ENCODE data around the gene MTTP. TPM values are rescaled to one million over a fixed set of nuclear protein-coding genes. Genes with fewer than 3 reads are reported as not detected.

Gene MTTP
- total and polyA plus RNA-seq, 2 experiments from 2014 or later: not detected

- Histone ChIP-seq H3K27me3 (replicated peaks; ENCODE audit: insufficient read depth) (no peaks in the 10 kb centered on the region), H3K4me3 (no peak overlapping the region), H3K4me1 (ENCODE audit: insufficient read depth) (no peaks in the 10 kb centered on the region), H2AFZ (no peak overlapping the region), H3K9ac (no peak overlapping the region), H3K27ac (no peak overlapping the region), H3K9me3 (ENCODE audit: low read depth) (no peaks in the 10 kb centered on the region), H3K4me2 (ENCODE audit: unreplicated experiment) (no peak overlapping the region), H3K9me2 (ENCODE audit: insufficient read depth) (no peaks in the 10 kb centered on the region), H3K36me3 (ENCODE audit: low read depth) (no peaks in the 10 kb centered on the region), H3K79me2 (ENCODE audit: insufficient read depth) (no peaks in the 10 kb centered on the region), H4K20me1 (ENCODE audit: insufficient read depth) (no peaks in the 10 kb centered on the region), H3F3A (ENCODE audit: insufficient read depth) (no peaks in the 10 kb centered on the region)
- in situ Hi-C loops (cut with MboI): no loop called here
- no peak for DNase-seq
- no peak for TF ChIP-seq EZH2phosphoT487 (IDR thresholded peaks at IDR 0.05; ENCODE audit: insufficient read depth, low read depth)
- no peak for TF ChIP-seq EZH2 (IDR thresholded peaks at IDR 0.05; ENCODE audit: insufficient read depth, poor library complexity, severe bottlenecking)
- 11 to 12% methylated on average over 1 of the region's 1 CpG for WGBS, 2 experiments (ENCODE audit: low coverage in 1 of 2, low lambda C conversion rate in 2 of 2, missing lambda C conversion rate in 2 of 2)
Observed at GRCh38 chr4:99573735-99574368, 772 bp upstream of the MTTP start.

DNA sequence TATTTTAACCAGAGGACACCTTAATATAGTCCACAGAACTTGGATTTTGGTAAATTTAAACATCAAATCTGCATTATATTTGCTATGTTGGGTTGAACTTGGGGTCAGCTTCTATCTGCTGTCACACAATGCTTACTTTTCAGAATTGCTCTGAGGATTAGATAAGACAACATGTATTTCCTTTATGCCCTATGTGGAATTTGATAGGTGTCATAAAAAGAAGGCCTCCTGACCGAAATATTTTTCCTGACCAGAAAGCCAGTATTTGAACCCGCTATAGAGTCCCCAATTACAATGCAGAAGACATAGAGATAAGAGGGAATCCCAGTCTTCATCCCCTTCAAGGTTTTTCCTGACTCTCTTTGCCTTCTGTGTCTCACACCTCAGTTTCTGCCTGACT, 4.1 kb downstream of the MTTP start:
- no peak overlapping the region for H3K27ac ChIP-seq
- no peak for TF ChIP-seq EZH2phosphoT487 (IDR thresholded peaks at IDR 0.05; ENCODE audit: insufficient read depth, low read depth)
- no peak overlapping the region for H3K4me3 ChIP-seq
- no peaks in the 10 kb centered on the region for H4K20me1 ChIP-seq (ENCODE audit: insufficient read depth)
- no peaks in the 10 kb centered on the region for H3K36me3 ChIP-seq (ENCODE audit: low read depth)
- 17 to 21% methylated on average over 2 of the region's 2 CpGs for WGBS, 2 experiments (ENCODE audit: low coverage in 1 of 2, low lambda C conversion rate in 2 of 2, missing lambda C conversion rate in 2 of 2)
- H3K79me2 ChIP-seq (ENCODE audit: insufficient read depth): no peaks in the 10 kb centered on the region
- DNase-seq: no peak
- H3F3A ChIP-seq (ENCODE audit: insufficient read depth): no peaks in the 10 kb centered on the region
- H3K9ac ChIP-seq: no peak overlapping the region
- no peak overlapping the region for H2AFZ ChIP-seq
- no peaks in the 10 kb centered on the region for H3K27me3 ChIP-seq (replicated peaks; ENCODE audit: insufficient read depth)
- H3K4me1 ChIP-seq (ENCODE audit: insufficient read depth): no peaks in the 10 kb centered on the region
- no peaks in the 10 kb centered on the region for H3K9me3 ChIP-seq (ENCODE audit: low read depth)
- in situ Hi-C loops (cut with MboI): no loop called here
- H3K4me2 ChIP-seq (ENCODE audit: unreplicated experiment): no peak overlapping the region
- H3K9me2 ChIP-seq (ENCODE audit: insufficient read depth): no peaks in the 10 kb centered on the region

DNA sequence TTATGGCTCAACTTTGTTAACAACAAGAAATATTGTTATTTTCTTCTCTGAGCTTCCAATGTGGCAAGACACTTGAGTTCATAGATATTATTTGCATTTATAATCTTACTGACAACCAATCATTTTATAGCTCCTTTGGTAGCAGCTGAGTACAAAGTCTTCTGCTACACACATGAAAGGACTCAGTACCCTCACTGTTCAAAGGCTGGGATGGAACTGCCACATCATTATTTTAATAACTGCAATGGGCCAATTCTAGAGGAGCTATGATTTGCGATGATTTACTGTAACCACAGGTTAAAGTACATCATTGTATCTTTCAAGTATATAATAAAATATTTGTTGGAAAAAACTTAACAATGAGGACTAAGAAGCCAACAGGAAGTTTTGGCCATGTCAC, 10.9 kb downstream of the MTTP start:
- no peak overlapping the region for H2AFZ ChIP-seq
- H3K36me3 ChIP-seq (ENCODE audit: low read depth): no peaks in the 10 kb centered on the region
- no peak for DNase-seq
- no peak overlapping the region for H3K27ac ChIP-seq
- H3K4me1 ChIP-seq (ENCODE audit: insufficient read depth): no peaks in the 10 kb centered on the region
- WGBS, 2 experiments (ENCODE audit: low coverage in 1 of 2, low lambda C conversion rate in 2 of 2, missing lambda C conversion rate in 2 of 2): 23 to 40% methylated on average over 1 of the region's 1 CpG
- no peak overlapping the region for H3K9ac ChIP-seq
- H3F3A ChIP-seq (ENCODE audit: insufficient read depth): no peaks in the 10 kb centered on the region
- H4K20me1 ChIP-seq (ENCODE audit: insufficient read depth): no peaks in the 10 kb centered on the region
- no peak overlapping the region for H3K4me2 ChIP-seq (ENCODE audit: unreplicated experiment)
- TF ChIP-seq EZH2 (IDR thresholded peaks at IDR 0.05; ENCODE audit: insufficient read depth, poor library complexity, severe bottlenecking) (no peak), EZH2phosphoT487 (IDR thresholded peaks at IDR 0.05; ENCODE audit: insufficient read depth, low read depth) (no peak)
- in situ Hi-C loops (cut with MboI): no loop called here
- no peaks in the 10 kb centered on the region for H3K27me3 ChIP-seq (replicated peaks; ENCODE audit: insufficient read depth)
- H3K9me3 ChIP-seq (ENCODE audit: low read depth): no peaks in the 10 kb centered on the region
- no peak overlapping the region for H3K4me3 ChIP-seq
- H3K79me2 ChIP-seq (ENCODE audit: insufficient read depth): no peaks in the 10 kb centered on the region
- no peaks in the 10 kb centered on the region for H3K9me2 ChIP-seq (ENCODE audit: insufficient read depth)

DNA sequence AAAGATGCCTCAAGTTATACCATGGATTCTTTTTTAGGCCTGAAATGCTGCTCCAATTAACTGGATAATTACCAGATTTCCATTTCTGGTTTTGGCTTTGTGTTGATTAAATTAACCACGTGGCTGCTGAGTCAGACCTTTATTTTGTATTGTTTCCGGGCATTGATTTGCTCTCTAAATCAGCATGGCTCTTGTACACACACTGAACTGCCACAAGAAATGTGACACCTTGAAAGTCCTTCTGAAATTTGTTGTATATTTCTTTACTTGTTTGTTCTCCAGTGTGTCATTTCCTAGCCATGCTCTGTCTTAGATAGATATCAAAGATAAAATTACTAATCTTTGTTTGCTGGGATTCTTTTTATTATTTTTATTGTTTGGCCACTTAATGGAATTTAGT, 11.7 kb downstream of the MTTP start:
- no peak overlapping the region for H2AFZ ChIP-seq
- no peaks in the 10 kb centered on the region for H3K36me3 ChIP-seq (ENCODE audit: low read depth)
- no peaks in the 10 kb centered on the region for H3F3A ChIP-seq (ENCODE audit: insufficient read depth)
- H3K27ac ChIP-seq: no peak overlapping the region
- H3K79me2 ChIP-seq (ENCODE audit: insufficient read depth): no peaks in the 10 kb centered on the region
- H3K4me3 ChIP-seq: no peak overlapping the region
- DNase-seq: no peak
- no peaks in the 10 kb centered on the region for H3K27me3 ChIP-seq (replicated peaks; ENCODE audit: insufficient read depth)
- 2 to 8% methylated on average over 2 of the region's 2 CpGs for WGBS, 2 experiments (ENCODE audit: low coverage in 1 of 2, low lambda C conversion rate in 2 of 2, missing lambda C conversion rate in 2 of 2)
- H3K9me3 ChIP-seq (ENCODE audit: low read depth): no peaks in the 10 kb centered on the region
- H3K9me2 ChIP-seq (ENCODE audit: insufficient read depth): no peaks in the 10 kb centered on the region
- H3K4me2 ChIP-seq (ENCODE audit: unreplicated experiment): no peak overlapping the region
- TF ChIP-seq EZH2phosphoT487 (IDR thresholded peaks at IDR 0.05; ENCODE audit: insufficient read depth, low read depth) (no peak), EZH2 (IDR thresholded peaks at IDR 0.05; ENCODE audit: insufficient read depth, poor library complexity, severe bottlenecking) (no peak)
- H4K20me1 ChIP-seq (ENCODE audit: insufficient read depth): no peaks in the 10 kb centered on the region
- no peak overlapping the region for H3K9ac ChIP-seq
- in situ Hi-C loops (cut with MboI): no loop called here
- H3K4me1 ChIP-seq (ENCODE audit: insufficient read depth): no peaks in the 10 kb centered on the region

- Histone ChIP-seq H4K20me1 (ENCODE audit: insufficient read depth) (no peaks in the 10 kb centered on the region), H3K36me3 (ENCODE audit: low read depth) (no peaks in the 10 kb centered on the region), H3K27me3 (replicated peaks; ENCODE audit: insufficient read depth) (no peaks in the 10 kb centered on the region), H3K9me2 (ENCODE audit: insufficient read depth) (no peaks in the 10 kb centered on the region), H3K79me2 (ENCODE audit: insufficient read depth) (no peaks in the 10 kb centered on the region), H3F3A (ENCODE audit: insufficient read depth) (no peaks in the 10 kb centered on the region), H3K9ac (no peak overlapping the region), H3K4me3 (no peak overlapping the region), H3K9me3 (ENCODE audit: low read depth) (no peaks in the 10 kb centered on the region), H3K27ac (no peak overlapping the region), H3K4me1 (ENCODE audit: insufficient read depth) (no peaks in the 10 kb centered on the region), H3K4me2 (ENCODE audit: unreplicated experiment) (no peak overlapping the region), H2AFZ (no peak overlapping the region)
- in situ Hi-C loops (cut with MboI): no loop called here
- TF ChIP-seq EZH2 (IDR thresholded peaks at IDR 0.05; ENCODE audit: insufficient read depth, poor library complexity, severe bottlenecking) (no peak), EZH2phosphoT487 (IDR thresholded peaks at IDR 0.05; ENCODE audit: insufficient read depth, low read depth) (no peak)
- DNase-seq: no peak
- WGBS, 2 experiments (ENCODE audit: low coverage in 1 of 2, low lambda C conversion rate in 2 of 2, missing lambda C conversion rate in 2 of 2): 0% methylated on average over 1 of the region's 1 CpG
Observed at GRCh38 chr4:99586797-99587196, 12.2 kb downstream of the MTTP start.
